Stimulated activated CD8-positive, alpha-beta memory T cell treated with anti-CD3 and anti-CD28 coated beads, Interleukin-4, amount 100 ng/mL, for 1 hour (primary cell): ENCODE results near the gene ITIH3.
A peak's percentile ranks its signal among the peaks of the same experiment; 100 is the strongest.
"Not testable (repeated sequence)": the region's sequence is repeated elsewhere in the genome, so short reads cannot be mapped to it uniquely, and the experiment has no call there.

Experiments
- DNase-seq, 2 donors: peaks; one replicate each; pipeline ENCODE4 v3.0.0-alpha.2; 2020; ENCODE audit warnings: low read depth in 2 of 2, low spot score in 1 of 2

The ITIH3 gene

GRCh38 chr3:52794612-52795099 lies at the start of gene ITIH3:
Gene ITIH3 (plus strand): TSS chr3:52794796. CDS start chr3:52794804, 8 bp downstream.
- DNase-seq = no peak

- no peak for DNase-seq
Measured at GRCh38 chr3:52752045-52752660, 42.4 kb upstream of the ITIH3 start.

- DNase-seq = no peak
Measured at GRCh38 chr3:52754373-52754772, 40.2 kb upstream of the ITIH3 start.

GRCh38 chr3:52756141-52756540 lies 38.5 kb upstream of the ITIH3 start:
- DNase-seq = no peak

- DNase-seq = no peak
Measured at GRCh38 chr3:52763466-52763865, 31.1 kb upstream of the ITIH3 start.

GRCh38 chr3:52769786-52770455 lies 24.7 kb upstream of the ITIH3 start:
- DNase-seq = no peak

GRCh38 chr3:52770496-52771333 lies 23.9 kb upstream of the ITIH3 start, which contains the start of gene NEK4:
Gene NEK4 (minus strand): TSS chr3:52770940. CDS start chr3:52770746, 194 bp downstream.
- peak; percentile 52 to 72 for DNase-seq

- DNase-seq = no peak
Measured at GRCh38 chr3:52771334-52771681, 23.3 kb upstream of the ITIH3 start.

- no peak for DNase-seq
Measured at GRCh38 chr3:52771702-52772101, 22.9 kb upstream of the ITIH3 start.

- DNase-seq = no peak
Measured at GRCh38 chr3:52773361-52774065, 21.1 kb upstream of the ITIH3 start.

- DNase-seq = no peak
Measured at GRCh38 chr3:52774066-52774713, 20.4 kb upstream of the ITIH3 start.

GRCh38 chr3:52774901-52775864 lies 19.4 kb upstream of the ITIH3 start:
- no peak for DNase-seq

GRCh38 chr3:52775877-52776276 lies 18.7 kb upstream of the ITIH3 start:
- no peak for DNase-seq

GRCh38 chr3:52776486-52776885 lies 18.1 kb upstream of the ITIH3 start:
- DNase-seq = not testable (repeated sequence)

- DNase-seq = no peak
Measured at GRCh38 chr3:52777127-52777958, 17.3 kb upstream of the ITIH3 start, which contains the start of gene ITIH1. Gene ITIH1 (plus strand): TSS chr3:52777599. CDS start chr3:52777616, 17 bp downstream.

GRCh38 chr3:52777959-52778805 lies 16.4 kb upstream of the ITIH3 start:
- no peak for DNase-seq

- DNase-seq = no peak
Measured at GRCh38 chr3:52779011-52779836, 15.4 kb upstream of the ITIH3 start.
